ENCODE measurements around the gene CEP95.

Gene CEP95

GRCh38 chr17:64527914-64528313 lies 21.1 kb downstream of the CEP95 start:
- TF ChIP-seq GATA2 (IDR thresholded peaks at IDR 0.05; ENCODE audit: low read depth, low read length) (no peak), GATA3 (IDR thresholded peaks at IDR 0.05; ENCODE audit: low read depth, low read length) (no peak)

- TF ChIP-seq GATA2 (IDR thresholded peaks at IDR 0.05; ENCODE audit: low read depth, low read length) (no peak), GATA3 (IDR thresholded peaks at IDR 0.05; ENCODE audit: low read depth, low read length) (no peak)
Measured at GRCh38 chr17:64529221-64529620, 22.4 kb downstream of the CEP95 start.

- TF ChIP-seq GATA2 (IDR thresholded peaks at IDR 0.05; ENCODE audit: low read depth, low read length) (no peak), GATA3 (IDR thresholded peaks at IDR 0.05; ENCODE audit: low read depth, low read length) (no peak)
Measured at GRCh38 chr17:64531955-64532371, 25.2 kb downstream of the CEP95 start.

GRCh38 chr17:64532409-64532808 lies 25.6 kb downstream of the CEP95 start:
- no peak for TF ChIP-seq GATA3 (IDR thresholded peaks at IDR 0.05; ENCODE audit: low read depth, low read length)

GRCh38 chr17:64533784-64534183 lies 27.0 kb downstream of the CEP95 start:
- no peak for TF ChIP-seq GATA3 (IDR thresholded peaks at IDR 0.05; ENCODE audit: low read depth, low read length)
- TF ChIP-seq GATA2 (IDR thresholded peaks at IDR 0.05; ENCODE audit: low read depth, low read length), result no peak

- TF ChIP-seq GATA2 (IDR thresholded peaks at IDR 0.05; ENCODE audit: low read depth, low read length) (peak; percentile 60; the same call in 1 of the 2 replicates), GATA3 (IDR thresholded peaks at IDR 0.05; ENCODE audit: low read depth, low read length) (no peak)
Measured at GRCh38 chr17:64534187-64534586, 27.4 kb downstream of the CEP95 start.

GRCh38 chr17:64535357-64535756 lies 28.6 kb downstream of the CEP95 start:
- no peak for TF ChIP-seq GATA3 (IDR thresholded peaks at IDR 0.05; ENCODE audit: low read depth, low read length)
- TF ChIP-seq GATA2 (IDR thresholded peaks at IDR 0.05; ENCODE audit: low read depth, low read length), result no peak

GRCh38 chr17:64536913-64537312 lies 30.1 kb downstream of the CEP95 start:
- TF ChIP-seq GATA2 (IDR thresholded peaks at IDR 0.05; ENCODE audit: low read depth, low read length) (no peak), GATA3 (IDR thresholded peaks at IDR 0.05; ENCODE audit: low read depth, low read length) (no peak)

GRCh38 chr17:64537488-64537887 lies 30.7 kb downstream of the CEP95 start:
- TF ChIP-seq GATA3 (IDR thresholded peaks at IDR 0.05; ENCODE audit: low read depth, low read length) (no peak), GATA2 (IDR thresholded peaks at IDR 0.05; ENCODE audit: low read depth, low read length) (no peak)

GRCh38 chr17:64538508-64539130 lies 31.8 kb downstream of the CEP95 start:
- no peak for TF ChIP-seq GATA3 (IDR thresholded peaks at IDR 0.05; ENCODE audit: low read depth, low read length)
- TF ChIP-seq GATA2 (IDR thresholded peaks at IDR 0.05; ENCODE audit: low read depth, low read length), result no peak

GRCh38 chr17:64540118-64540776 lies 33.5 kb downstream of the CEP95 start:
- TF ChIP-seq GATA2 (IDR thresholded peaks at IDR 0.05; ENCODE audit: low read depth, low read length) (no peak), GATA3 (IDR thresholded peaks at IDR 0.05; ENCODE audit: low read depth, low read length) (no peak)

GRCh38 chr17:64544742-64545141 lies 38.0 kb downstream of the CEP95 start:
- no peak for TF ChIP-seq GATA2 (IDR thresholded peaks at IDR 0.05; ENCODE audit: low read depth, low read length)
- TF ChIP-seq GATA3 (IDR thresholded peaks at IDR 0.05; ENCODE audit: low read depth, low read length), result no peak

GRCh38 chr17:64546716-64547115 lies 39.9 kb downstream of the CEP95 start:
- TF ChIP-seq GATA3 (IDR thresholded peaks at IDR 0.05; ENCODE audit: low read depth, low read length) (no peak), GATA2 (IDR thresholded peaks at IDR 0.05; ENCODE audit: low read depth, low read length) (no peak)

GRCh38 chr17:64547319-64547718 lies 40.5 kb downstream of the CEP95 start:
- TF ChIP-seq GATA2 (IDR thresholded peaks at IDR 0.05; ENCODE audit: low read depth, low read length) (no peak), GATA3 (IDR thresholded peaks at IDR 0.05; ENCODE audit: low read depth, low read length) (no peak)

- TF ChIP-seq GATA3 (IDR thresholded peaks at IDR 0.05; ENCODE audit: low read depth, low read length), result no peak
- no peak for TF ChIP-seq GATA2 (IDR thresholded peaks at IDR 0.05; ENCODE audit: low read depth, low read length)
Measured at GRCh38 chr17:64551461-64551860, 44.7 kb downstream of the CEP95 start.
